Ishikawa (cell line): ENCODE measurements around the gene TPCN1.

ENCODE experiments used
- CEBPB ChIP-seq: IDR thresholded peaks from 2 replicates; pipeline ENCODE4 v1.6.1; 2012
- CREB1 ChIP-seq: IDR thresholded peaks from 2 replicates; pipeline ENCODE4 v1.6.1; 2012; ENCODE audit warnings: low read depth
- EGR1 ChIP-seq: IDR thresholded peaks from 2 replicates; pipeline ENCODE4 v1.6.1; 2012
- EP300 ChIP-seq: IDR thresholded peaks from 2 replicates; pipeline ENCODE4 v1.6.1; 2012; ENCODE audit warnings: borderline replicate concordance
- FOXM1 ChIP-seq: IDR thresholded peaks from 2 replicates; pipeline ENCODE4 v1.6.1; 2012; ENCODE audit warnings: low read depth, borderline replicate concordance
- NFIC ChIP-seq: IDR thresholded peaks from 2 replicates; pipeline ENCODE4 v1.6.1; 2012
- RAD21 ChIP-seq: IDR thresholded peaks from 2 replicates; pipeline ENCODE4 v1.6.1; 2012; ENCODE audit warnings: low read depth
- TAF1 ChIP-seq: IDR thresholded peaks from 2 replicates; pipeline ENCODE4 v1.6.1; 2012; ENCODE audit warnings: low read depth, mild to moderate bottlenecking
- TCF12 ChIP-seq: IDR thresholded peaks from 2 replicates; pipeline ENCODE4 v1.6.1; 2012; ENCODE audit warnings: low read depth
- TEAD4 ChIP-seq: IDR thresholded peaks from 2 replicates; pipeline ENCODE4 v1.6.1; 2012
- YY1 ChIP-seq: IDR thresholded peaks from 2 replicates; pipeline ENCODE4 v1.6.1; 2012; ENCODE audit warnings: low read depth
- ZBTB7A ChIP-seq: IDR thresholded peaks from 2 replicates; pipeline ENCODE4 v1.6.1; 2012; ENCODE audit warnings: low read depth
- TF ChIP-seq, protein P1 (sequence below): IDR thresholded peaks from 2 replicates; pipeline ENCODE4 v1.6.1; 2012
- TF ChIP-seq, protein P2 (sequence below): IDR thresholded peaks from 2 replicates; pipeline ENCODE4 v1.6.1; 2012; ENCODE audit warnings: low read depth, mild to moderate bottlenecking
- TF ChIP-seq, protein P3 (sequence below): IDR thresholded peaks from 2 replicates; pipeline ENCODE4 v1.6.1; 2012

The TPCN1 gene

DNA sequence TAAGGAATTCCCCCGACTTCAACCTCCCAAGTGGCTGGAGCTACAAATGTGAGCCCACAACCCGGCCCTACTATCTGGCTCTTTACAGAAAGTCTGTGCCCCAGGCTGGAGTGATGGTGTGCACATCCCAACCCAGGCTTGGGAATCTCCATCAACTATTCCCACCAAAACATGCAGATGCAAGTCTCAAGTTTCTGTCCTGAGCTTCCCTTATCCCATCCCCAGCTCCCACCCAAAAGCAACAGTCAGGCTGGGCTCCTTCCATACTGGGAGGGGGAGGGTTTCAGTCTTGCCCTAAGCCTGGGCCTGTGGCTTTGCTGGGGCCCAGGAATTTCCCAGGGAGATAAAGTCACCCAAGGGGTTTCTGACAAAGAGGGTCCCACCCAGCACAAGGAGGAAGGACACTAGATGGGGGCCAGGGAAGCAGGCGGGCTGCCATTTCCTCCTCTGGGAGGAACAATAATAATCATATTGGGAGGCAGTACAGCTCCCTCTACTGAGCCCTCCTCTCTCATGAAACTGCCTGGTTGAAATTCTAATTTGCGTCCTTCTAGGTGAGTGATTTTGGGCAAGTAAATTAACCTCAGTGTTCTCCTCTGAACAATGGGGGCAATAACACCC is 105.6 kb downstream of the TPCN1 start:
- TF ChIP-seq CREB1 (no peak), NFIC (no peak), ZBTB7A (no peak), RAD21 (no peak), TEAD4 (no peak), TCF12 (no peak), EP300 (no peak), CEBPB (no peak), TAF1 (no peak), YY1 (no peak), EGR1 (no peak), FOXM1 (no peak)
- TF ChIP-seq, protein P1, sequence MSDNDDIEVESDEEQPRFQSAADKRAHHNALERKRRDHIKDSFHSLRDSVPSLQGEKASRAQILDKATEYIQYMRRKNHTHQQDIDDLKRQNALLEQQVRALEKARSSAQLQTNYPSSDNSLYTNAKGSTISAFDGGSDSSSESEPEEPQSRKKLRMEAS: no peak
- TF ChIP-seq, protein P2, sequence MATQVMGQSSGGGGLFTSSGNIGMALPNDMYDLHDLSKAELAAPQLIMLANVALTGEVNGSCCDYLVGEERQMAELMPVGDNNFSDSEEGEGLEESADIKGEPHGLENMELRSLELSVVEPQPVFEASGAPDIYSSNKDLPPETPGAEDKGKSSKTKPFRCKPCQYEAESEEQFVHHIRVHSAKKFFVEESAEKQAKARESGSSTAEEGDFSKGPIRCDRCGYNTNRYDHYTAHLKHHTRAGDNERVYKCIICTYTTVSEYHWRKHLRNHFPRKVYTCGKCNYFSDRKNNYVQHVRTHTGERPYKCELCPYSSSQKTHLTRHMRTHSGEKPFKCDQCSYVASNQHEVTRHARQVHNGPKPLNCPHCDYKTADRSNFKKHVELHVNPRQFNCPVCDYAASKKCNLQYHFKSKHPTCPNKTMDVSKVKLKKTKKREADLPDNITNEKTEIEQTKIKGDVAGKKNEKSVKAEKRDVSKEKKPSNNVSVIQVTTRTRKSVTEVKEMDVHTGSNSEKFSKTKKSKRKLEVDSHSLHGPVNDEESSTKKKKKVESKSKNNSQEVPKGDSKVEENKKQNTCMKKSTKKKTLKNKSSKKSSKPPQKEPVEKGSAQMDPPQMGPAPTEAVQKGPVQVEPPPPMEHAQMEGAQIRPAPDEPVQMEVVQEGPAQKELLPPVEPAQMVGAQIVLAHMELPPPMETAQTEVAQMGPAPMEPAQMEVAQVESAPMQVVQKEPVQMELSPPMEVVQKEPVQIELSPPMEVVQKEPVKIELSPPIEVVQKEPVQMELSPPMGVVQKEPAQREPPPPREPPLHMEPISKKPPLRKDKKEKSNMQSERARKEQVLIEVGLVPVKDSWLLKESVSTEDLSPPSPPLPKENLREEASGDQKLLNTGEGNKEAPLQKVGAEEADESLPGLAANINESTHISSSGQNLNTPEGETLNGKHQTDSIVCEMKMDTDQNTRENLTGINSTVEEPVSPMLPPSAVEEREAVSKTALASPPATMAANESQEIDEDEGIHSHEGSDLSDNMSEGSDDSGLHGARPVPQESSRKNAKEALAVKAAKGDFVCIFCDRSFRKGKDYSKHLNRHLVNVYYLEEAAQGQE: no peak
- TF ChIP-seq, protein P3, sequence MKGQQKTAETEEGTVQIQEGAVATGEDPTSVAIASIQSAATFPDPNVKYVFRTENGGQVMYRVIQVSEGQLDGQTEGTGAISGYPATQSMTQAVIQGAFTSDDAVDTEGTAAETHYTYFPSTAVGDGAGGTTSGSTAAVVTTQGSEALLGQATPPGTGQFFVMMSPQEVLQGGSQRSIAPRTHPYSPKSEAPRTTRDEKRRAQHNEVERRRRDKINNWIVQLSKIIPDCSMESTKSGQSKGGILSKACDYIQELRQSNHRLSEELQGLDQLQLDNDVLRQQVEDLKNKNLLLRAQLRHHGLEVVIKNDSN: no peak

DNA sequence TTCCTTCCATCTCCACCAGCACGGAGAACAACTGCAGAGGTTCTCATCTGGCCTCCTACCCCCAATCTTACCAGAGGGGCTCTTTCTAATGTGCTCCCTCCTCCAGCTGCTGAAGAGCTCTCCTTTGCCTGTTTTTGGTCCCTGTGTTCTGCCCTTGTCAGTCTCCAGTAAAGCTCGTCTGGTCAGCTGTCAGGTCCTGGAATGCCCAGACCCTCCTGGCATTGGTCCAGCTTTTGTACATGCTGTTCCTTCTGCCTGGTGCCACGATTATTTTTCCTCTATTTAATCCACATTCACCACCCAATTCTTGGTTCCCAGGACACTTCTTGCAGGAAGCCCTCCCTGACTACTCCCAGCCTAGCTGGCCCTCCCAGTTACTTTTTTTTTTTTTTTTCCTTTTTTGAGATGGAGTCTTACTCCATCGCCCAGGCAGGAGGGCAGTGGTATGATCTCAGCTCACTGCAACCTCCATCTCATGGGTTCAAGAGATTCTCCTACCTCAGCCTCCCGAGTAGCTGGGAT is 107.2 kb downstream of the TPCN1 start:
- TF ChIP-seq CREB1: no peak

DNA sequence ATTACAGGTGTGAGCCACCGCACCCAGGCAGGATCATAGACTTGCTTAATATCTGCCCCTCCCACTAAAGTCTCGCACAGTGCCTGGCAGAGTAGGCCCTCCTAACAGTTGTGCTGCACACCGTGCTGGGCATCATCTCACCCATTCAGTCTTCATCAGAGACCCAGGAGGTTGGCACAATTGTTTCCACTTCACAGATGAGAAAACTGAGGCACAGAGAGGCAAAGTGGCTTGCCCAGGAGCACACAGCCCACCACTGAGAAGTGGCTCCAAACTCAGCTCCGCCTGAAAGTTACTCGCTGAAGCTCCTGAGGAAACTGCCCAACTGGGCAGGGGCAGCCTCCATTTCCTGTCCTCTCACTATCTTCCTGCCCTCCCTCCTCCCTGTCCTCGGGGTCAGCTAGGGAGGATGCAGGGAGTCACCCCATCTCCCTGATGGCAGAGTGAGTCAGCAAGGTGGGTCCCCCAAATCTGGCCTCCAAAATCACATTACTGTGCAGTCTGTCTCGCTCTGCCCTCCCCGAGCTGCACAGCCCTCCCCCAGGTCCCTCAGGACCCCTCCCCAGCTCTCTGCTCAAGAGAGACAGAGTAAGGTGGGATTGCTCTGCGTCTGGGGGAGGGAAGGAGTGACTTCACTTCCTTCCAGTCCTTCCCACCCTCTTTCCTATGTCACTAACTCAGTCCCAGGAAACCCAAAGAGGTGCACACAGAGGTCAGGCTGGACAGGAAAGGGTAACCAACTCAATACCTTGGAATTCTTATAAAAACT is 107.9 kb downstream of the TPCN1 start:
- TF ChIP-seq TAF1 (no peak), ZBTB7A (no peak), CEBPB (no peak)
- TF ChIP-seq, protein P2: no peak

DNA sequence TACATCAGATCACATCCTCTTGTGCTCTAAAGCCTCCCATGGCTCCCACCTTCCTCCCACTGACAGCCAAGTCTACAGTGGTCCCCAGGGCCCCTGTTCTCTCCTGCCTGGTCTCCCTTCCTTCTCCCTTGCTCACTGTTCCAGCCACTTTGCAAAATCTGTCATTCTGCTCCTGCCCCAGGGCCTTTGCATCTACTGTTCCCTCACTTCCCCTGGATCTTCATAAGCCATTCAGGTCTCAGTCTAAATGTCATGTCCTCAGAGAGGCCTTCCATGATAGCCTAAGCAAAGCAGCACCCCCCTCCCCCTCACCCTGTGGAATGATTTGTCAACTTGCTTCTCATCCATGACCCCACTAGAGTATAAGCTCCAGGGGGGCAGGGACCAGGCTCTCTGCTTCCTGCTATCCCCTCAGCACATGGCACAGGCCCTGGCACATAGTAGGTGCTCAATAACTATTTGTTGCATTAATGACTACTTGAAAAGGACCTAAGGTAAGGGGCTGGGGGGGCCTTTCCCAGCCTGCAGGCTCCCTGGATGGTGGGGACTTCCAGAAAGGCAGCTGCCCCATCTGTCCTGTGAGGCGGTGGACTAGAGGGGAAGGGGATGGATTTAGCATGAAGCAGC is 108.6 kb downstream of the TPCN1 start:
- no peak for TF ChIP-seq EP300
- TF ChIP-seq, protein P3: no peak
- TF ChIP-seq TCF12: no peak
- TF ChIP-seq NFIC: no peak
- TF ChIP-seq, protein P1: no peak
- TF ChIP-seq RAD21: no peak
- TF ChIP-seq TEAD4: no peak
- TF ChIP-seq FOXM1: no peak
- no peak for TF ChIP-seq CREB1

DNA sequence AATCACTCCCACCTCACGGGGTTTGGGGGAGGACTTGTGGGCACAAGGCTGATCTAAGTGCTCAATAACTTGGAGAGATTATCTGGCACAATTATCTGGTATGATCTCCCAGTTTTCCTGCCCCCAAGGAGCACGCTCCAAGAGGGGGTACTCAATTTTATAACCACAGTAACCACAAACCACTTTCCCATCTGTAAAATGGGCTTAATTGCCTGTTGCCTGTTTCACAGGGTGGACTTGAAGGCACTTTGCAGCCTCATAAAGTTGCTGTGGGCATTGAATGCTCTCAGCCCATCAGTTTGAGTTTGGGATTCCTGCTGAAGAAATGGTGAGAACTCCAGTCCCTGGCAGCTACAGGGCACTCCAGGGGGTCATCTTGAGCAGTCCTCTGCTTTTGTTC is 109.2 kb downstream of the TPCN1 start:
- TF ChIP-seq FOXM1 (no peak), TEAD4 (no peak), TCF12 (no peak), YY1 (no peak), NFIC (no peak), CEBPB (no peak), CREB1 (no peak), RAD21 (no peak), ZBTB7A (no peak), TAF1 (no peak), EGR1 (no peak), EP300 (no peak)
- TF ChIP-seq, protein P2: no peak
- TF ChIP-seq, protein P3: no peak
- TF ChIP-seq, protein P1: no peak
